OCI-LY3 (cell line): Measurements from ENCODE around the gene TAL1.

ENCODE experiments used
- H2AFZ ChIP-seq: fragments of 200-600, 300-600 bp; shearing (Covaris generic); 2 replicates; pipeline ENCODE4 v1.6.0; 2014; ENCODE audit warnings: antibody characterized with exemption, low read depth, low read length
- H3K27ac ChIP-seq: fragments of 200-600, 300-600 bp; sonication (generic); 2 replicates; pipeline ENCODE4 v1.5.1; 2014; ENCODE audit warnings: mild to moderate bottlenecking, low read length, moderate library complexity, mixed read lengths
- H3K27me3 ChIP-seq: fragments of 200-600, 300-600 bp; sonication (generic); 2 replicates; pipeline ENCODE4 v1.6.1; 2014; ENCODE audit warnings: low read depth, low read length, mixed read lengths
- H3K36me3 ChIP-seq: fragments of 200-600, 300-600 bp; sonication (generic); replicated peaks from 2 replicates; pipeline ENCODE3; 2014; ENCODE audit warnings: low read depth, low read length, mixed read lengths
- H3K4me1 ChIP-seq: fragments of 300-600, 200-600 bp; sonication (generic); 2 replicates; pipeline ENCODE4 v1.6.1; 2014; ENCODE audit warnings: low read length, mixed read lengths
- H3K4me2 ChIP-seq: fragments of 200-600, 300-600 bp; sonication (generic); 2 replicates; pipeline ENCODE4 v1.6.1; 2014; ENCODE audit warnings: low read length, mixed read lengths
- H3K4me3 ChIP-seq: fragments of 300-600, 200-600 bp; sonication (generic); 2 replicates; pipeline ENCODE4 v1.5.1; 2014; ENCODE audit warnings: antibody characterized with exemption, mild to moderate bottlenecking, low read length, moderate library complexity
- H3K79me2 ChIP-seq: fragments of 300-600, 200-600 bp; shearing (Covaris generic); 2 replicates; pipeline ENCODE4 v1.6.1; 2014; ENCODE audit warnings: mild to moderate bottlenecking, low read length, mixed read lengths
- H3K9ac ChIP-seq: fragments of 300-600, 200-600 bp; shearing (Covaris generic); 2 replicates; pipeline ENCODE4 v1.6.0; 2014; ENCODE audit warnings: mild to moderate bottlenecking, low read length, moderate library complexity
- H3K9me3 ChIP-seq: fragments of 200-600, 300-600 bp; shearing (Covaris generic); 2 replicates; pipeline ENCODE4 v1.6.1; 2014; ENCODE audit warnings: low read length, mixed read lengths; ENCODE audit not compliant: insufficient read depth
- H4K20me1 ChIP-seq: fragments of 200-600, 300-600 bp; sonication (generic); 2 replicates; pipeline ENCODE4 v1.6.1; 2016; ENCODE audit warnings: low read length, mixed read lengths; ENCODE audit not compliant: insufficient read depth
- EZH2phosphoT487 ChIP-seq: fragments of 200-600 bp; shearing (Covaris generic); IDR thresholded peaks from 2 replicates; pipeline ENCODE4 v1.6.1; 2018; ENCODE audit warnings: antibody characterized with exemption, mixed run types, low read depth
- TF ChIP-seq, protein P1 (sequence below): fragments of 200-600, 300-600 bp; sonication (generic); IDR thresholded peaks from 2 replicates; pipeline ENCODE4 v1.5.1; 2014; ENCODE audit warnings: antibody characterized with exemption, low read length, low read depth

Gene TAL1

DNA sequence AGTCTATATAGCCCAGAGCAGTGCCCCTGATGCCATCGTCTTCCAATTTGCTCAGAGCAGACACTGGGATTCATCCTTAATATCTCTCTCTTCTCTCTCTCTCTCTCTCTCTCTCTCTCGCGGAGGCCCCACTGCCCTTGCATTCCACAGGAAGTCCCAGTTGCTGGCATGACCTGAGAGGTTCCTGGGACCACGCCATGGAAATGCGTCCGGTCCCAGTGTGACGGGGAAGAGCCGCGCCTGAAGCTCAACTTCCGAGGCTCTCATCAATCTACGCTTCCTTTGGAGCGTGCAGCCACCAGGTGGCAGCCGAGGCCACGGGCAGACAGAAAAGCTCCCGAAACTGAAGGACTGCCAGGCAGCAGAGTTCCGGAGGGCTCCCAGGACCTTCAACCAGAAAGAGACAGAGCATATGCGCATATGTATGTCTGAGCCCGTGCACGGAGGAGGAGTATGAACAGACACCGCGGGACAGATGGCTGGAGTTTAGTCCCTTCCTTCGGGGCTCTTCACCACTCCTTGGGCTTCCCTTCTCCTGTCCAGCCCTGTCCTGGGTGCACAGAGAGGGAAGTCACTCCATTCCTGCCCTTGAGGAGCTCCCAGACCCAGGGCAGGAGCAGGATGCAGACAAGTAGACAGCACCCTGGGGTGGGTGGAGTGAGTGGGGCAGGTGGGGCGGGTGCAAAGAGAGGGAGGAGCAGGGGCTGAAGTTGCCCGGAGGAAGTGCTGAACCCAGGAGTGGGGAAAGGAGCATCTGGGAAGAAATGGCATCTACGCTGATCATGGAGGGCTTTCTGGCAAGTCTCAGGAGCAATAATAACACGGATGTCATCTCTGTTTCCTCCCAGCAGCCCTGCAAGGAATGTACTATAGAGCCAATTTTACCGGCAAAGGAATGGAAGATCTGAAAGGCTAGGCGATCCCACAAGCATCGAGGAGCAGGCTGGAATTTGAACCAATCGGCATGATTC lies 52.7 kb downstream of the TAL1 start:
- TF ChIP-seq EZH2phosphoT487 = no peak
- TF ChIP-seq, protein P1, sequence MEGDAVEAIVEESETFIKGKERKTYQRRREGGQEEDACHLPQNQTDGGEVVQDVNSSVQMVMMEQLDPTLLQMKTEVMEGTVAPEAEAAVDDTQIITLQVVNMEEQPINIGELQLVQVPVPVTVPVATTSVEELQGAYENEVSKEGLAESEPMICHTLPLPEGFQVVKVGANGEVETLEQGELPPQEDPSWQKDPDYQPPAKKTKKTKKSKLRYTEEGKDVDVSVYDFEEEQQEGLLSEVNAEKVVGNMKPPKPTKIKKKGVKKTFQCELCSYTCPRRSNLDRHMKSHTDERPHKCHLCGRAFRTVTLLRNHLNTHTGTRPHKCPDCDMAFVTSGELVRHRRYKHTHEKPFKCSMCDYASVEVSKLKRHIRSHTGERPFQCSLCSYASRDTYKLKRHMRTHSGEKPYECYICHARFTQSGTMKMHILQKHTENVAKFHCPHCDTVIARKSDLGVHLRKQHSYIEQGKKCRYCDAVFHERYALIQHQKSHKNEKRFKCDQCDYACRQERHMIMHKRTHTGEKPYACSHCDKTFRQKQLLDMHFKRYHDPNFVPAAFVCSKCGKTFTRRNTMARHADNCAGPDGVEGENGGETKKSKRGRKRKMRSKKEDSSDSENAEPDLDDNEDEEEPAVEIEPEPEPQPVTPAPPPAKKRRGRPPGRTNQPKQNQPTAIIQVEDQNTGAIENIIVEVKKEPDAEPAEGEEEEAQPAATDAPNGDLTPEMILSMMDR = peak; percentile 72
- H3K4me2 ChIP-seq = peak overlapping the region; percentile 100
- H3K4me3 ChIP-seq = peak overlapping the region; percentile 97
- H3K36me3 ChIP-seq = no peaks in the 10 kb centered on the region
- H4K20me1 ChIP-seq = no peaks in the 10 kb centered on the region
- H3K79me2 ChIP-seq = no peaks in the 10 kb centered on the region
- H3K4me1 ChIP-seq = peaks cover 4% of the 10 kb centered on the region; the same call in 1 of the 2 replicates
- peak overlapping the region; percentile 97 for H2AFZ ChIP-seq
- H3K27me3 ChIP-seq = peaks cover 6% of the 10 kb centered on the region
- no peaks in the 10 kb centered on the region for H3K9me3 ChIP-seq
- peak overlapping the region; percentile 70 for H3K9ac ChIP-seq
- no peak overlapping the region for H3K27ac ChIP-seq

DNA sequence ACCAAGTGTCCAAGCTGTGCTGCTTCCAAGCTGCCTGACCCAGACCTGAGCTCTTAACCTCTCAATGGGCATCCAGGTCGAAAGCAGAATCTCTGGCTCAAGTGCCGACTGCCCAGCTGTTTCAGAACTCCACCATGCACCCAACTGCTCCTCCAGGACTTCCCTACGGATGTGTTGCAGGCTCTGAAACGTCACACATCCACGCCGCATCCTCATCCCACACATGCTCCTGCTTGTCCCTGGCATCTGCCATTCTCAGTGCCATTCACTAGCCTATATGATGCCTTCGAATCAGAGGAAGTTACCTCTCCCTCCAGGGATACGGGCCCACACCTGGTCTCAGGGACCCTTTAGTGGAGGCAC lies 53.4 kb downstream of the TAL1 start:
- H3K4me2 ChIP-seq = peak overlapping the region; percentile 100
- peak overlapping the region; percentile 54; the same call in 1 of the 2 replicates for H2AFZ ChIP-seq
- peaks cover 6% of the 10 kb centered on the region for H3K27me3 ChIP-seq
- no peaks in the 10 kb centered on the region for H3K79me2 ChIP-seq
- no peak overlapping the region for H3K27ac ChIP-seq
- TF ChIP-seq, protein P1 = no peak
- no peak for TF ChIP-seq EZH2phosphoT487
- no peaks in the 10 kb centered on the region for H3K9me3 ChIP-seq
- H3K36me3 ChIP-seq = no peaks in the 10 kb centered on the region
- H3K4me1 ChIP-seq = peaks cover 4% of the 10 kb centered on the region; the same call in 1 of the 2 replicates
- peak overlapping the region; percentile 97 for H3K4me3 ChIP-seq
- no peaks in the 10 kb centered on the region for H4K20me1 ChIP-seq
- peak overlapping the region; percentile 41; the same call in 1 of the 2 replicates for H3K9ac ChIP-seq

DNA sequence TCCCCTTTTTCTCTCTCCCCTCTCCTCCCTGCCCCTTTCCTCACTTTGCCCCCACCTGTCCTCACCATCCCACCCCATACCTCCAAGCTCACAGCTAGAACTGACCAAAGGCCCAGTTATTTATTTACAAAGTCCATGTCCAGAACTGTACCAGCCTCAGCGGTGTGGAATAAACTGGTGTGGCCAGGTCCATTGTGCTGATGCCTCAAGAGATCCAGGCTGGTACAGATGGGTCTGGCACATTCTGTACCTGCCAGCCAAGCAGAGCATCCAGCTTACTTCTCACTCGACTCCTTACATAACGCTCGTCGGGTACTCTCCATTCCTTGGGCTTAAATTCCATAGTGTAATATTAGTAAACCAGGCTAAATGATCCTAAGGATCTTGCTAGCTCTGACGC lies 54.0 kb downstream of the TAL1 start:
- Histone ChIP-seq H3K36me3 (no peaks in the 10 kb centered on the region), H3K9me3 (no peaks in the 10 kb centered on the region), H3K27ac (no peak overlapping the region), H3K4me3 (no peak overlapping the region), H4K20me1 (no peaks in the 10 kb centered on the region), H2AFZ (no peak overlapping the region), H3K4me1 (peaks cover 4% of the 10 kb centered on the region; the same call in 1 of the 2 replicates), H3K9ac (no peak overlapping the region), H3K79me2 (no peaks in the 10 kb centered on the region), H3K27me3 (peaks cover 6% of the 10 kb centered on the region), H3K4me2 (no peak overlapping the region)
- no peak for TF ChIP-seq EZH2phosphoT487
- TF ChIP-seq, protein P1 = no peak

DNA sequence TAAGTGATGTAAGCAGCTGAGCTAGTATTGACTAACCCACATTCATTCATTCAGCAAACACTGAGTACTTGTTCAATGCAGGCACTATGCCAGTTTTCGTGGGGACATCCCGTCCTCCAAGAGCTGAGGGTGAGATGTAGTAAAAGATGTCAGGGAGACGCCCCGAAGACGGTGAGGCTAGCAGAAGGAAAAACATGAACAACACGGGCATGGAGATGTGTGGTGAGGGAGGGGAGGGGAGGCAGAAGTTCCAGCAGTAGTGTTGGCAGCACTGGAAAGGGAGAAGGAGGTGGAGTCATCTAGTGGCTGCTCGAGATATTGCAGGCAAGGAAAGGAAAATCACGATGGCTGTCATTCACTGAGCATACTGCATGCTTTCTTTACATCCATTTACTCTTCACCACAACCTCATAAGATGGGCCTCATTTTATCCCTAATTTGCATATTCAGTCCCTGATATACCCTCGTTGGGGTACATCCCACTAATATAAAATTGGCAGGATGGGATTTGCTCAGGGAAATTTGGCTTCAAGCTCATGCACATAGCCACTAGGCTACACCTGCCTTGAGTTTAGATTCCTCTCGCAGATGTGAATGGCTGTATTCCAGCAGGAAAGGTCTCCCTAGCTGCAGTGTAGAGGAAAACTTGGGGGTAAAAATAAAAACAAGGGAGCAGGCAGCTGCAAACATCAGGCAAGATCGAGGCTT lies 56.6 kb downstream of the TAL1 start:
- Histone ChIP-seq H3K9me3 (no peaks in the 10 kb centered on the region), H3K4me3 (no peak overlapping the region), H3K9ac (no peak overlapping the region), H3K4me1 (peaks cover 4% of the 10 kb centered on the region; the same call in 1 of the 2 replicates), H3K4me2 (0 out of 2 replicates have a peak overlapping the region, but pooled peaks have one; percentile 19), H3K79me2 (no peaks in the 10 kb centered on the region), H3K36me3 (no peaks in the 10 kb centered on the region), H3K27me3 (peaks cover 5% of the 10 kb centered on the region), H4K20me1 (no peaks in the 10 kb centered on the region), H3K27ac (no peak overlapping the region), H2AFZ (no peak overlapping the region)
- TF ChIP-seq, protein P1 = peak; percentile 61
- no peak for TF ChIP-seq EZH2phosphoT487
